Adrenal gland (tissue), 12 donors: ENCODE data around the gene RNF223. TPM values are rescaled to one million over a fixed set of nuclear protein-coding genes. Genes with fewer than 3 reads are reported as not detected.

Source experiments
- DNase-seq, 7 donors: peaks; one replicate each; pipeline ENCODE4 v3.0.0-alpha.2; 2019 to 2020
- H3K27ac ChIP-seq, 5 donors: fragments of 200-600 bp; sonication (generic) in 4 of 5; 1 replicate in 3 of 5; 2 replicates in 2 of 5; pipeline versions ENCODE4 v1.5.1 to v1.8.0; 2016 to 2020; ENCODE audit warnings: mild to moderate bottlenecking in 1 of 5
- H3K27me3 ChIP-seq: fragments of 200-600 bp; 2 replicates; pipeline ENCODE4 v1.8.0; 2021
- H3K36me3 ChIP-seq, 2 donors: fragments of 200-600 bp; replicated peaks in 1 of 2; 1 replicate in 1 of 2; 2 replicates in 1 of 2; pipeline versions ENCODE4 v1.5.1 to v1.8.0; 2018 to 2022
- H3K4me1 ChIP-seq, 2 donors: fragments of 200-600 bp; replicated peaks in 1 of 2; 1 replicate in 1 of 2; 2 replicates in 1 of 2; pipeline versions ENCODE4 v1.5.1 to v1.8.0; 2018 to 2021
- H3K4me3 ChIP-seq, 4 donors: fragments of 200-600 bp; sonication (generic) in 3 of 4; one replicate each; pipeline ENCODE4 v1.5.1; 2016 to 2018
- H3K9me3 ChIP-seq, 3 donors: fragments of 200-600 bp; sonication (generic) in 1 of 3; replicated peaks in 1 of 3; 1 replicate in 2 of 3; 2 replicates in 1 of 3; pipeline versions ENCODE4 v1.5.1 to v1.8.0; 2016 to 2021
- POLR2A ChIP-seq, 2 donors: fragments of 450-650 bp; IDR thresholded peaks; one replicate each; pipeline ENCODE4 v1.6.1; 2017; ENCODE audit warnings: antibody characterized with exemption in 2 of 2, mild to moderate bottlenecking in 2 of 2, moderate library complexity in 1 of 2
- WGBS, 4 donors: extraction: QIAGEN DNeasy Blood & Tissue Kit in 2 of 4; methylation state at CpG; one replicate each; pipeline versions ENCODE4 v1.1.5 to v1.1.7; 2013 to 2017; 5-methylcytosine and 5-hydroxymethylcytosine counted together
- intact Hi-C, 2 donors: fragments of 100-400 bp; cut with DNase I; formaldehyde crosslinking; loops; one replicate each; pipeline versions ENCODE4 v1.14.1 to v1.15.0; 2022 to 2023
- polyA plus RNA-seq, 3 donors: library from polyadenylated mRNA; stranded (reverse); fragments of 200-250 nt in 2 of 3; fragments of 350-450 nt in 1 of 3; fragmentation: Illumina TruSeq in 1 of 3; extraction: RNeasy Lipid Tissue Mini Kit (QIAGEN cat#74804) in 1 of 3; gene quantifications; one replicate each; pipeline ENCODE4 v1.2.3, GENCODE V29; 2013 to 2014
- total RNA-seq, 9 donors: library from RNA; depleted of rRNA in 4 of 9; stranded (reverse); fragments of >200 nt in 4 of 9; fragments of 120-200 nt in 1 of 9; fragmentation: NEBNext Ultra II Directional in 1 of 9; extraction: Animal tissue kit (Norgen Biotek cat#: 25700) in 1 of 9; gene quantifications; one replicate each; pipeline versions ENCODE4 v1.1.0 to v1.2.4, GENCODE V29; 2013 to 2023
- TF ChIP-seq, protein P1 (sequence below), 6 experiments: fragments of 450-650 bp in 4 of 6; fragments of 200-600 bp in 2 of 6; sonication (generic) in 1 of 6; IDR thresholded peaks; 1 replicate in 5 of 6; 2 replicates in 1 of 6; pipeline versions ENCODE4 v1.5.1 to v1.8.0; 2016 to 2021; ENCODE audit warnings: antibody characterized with exemption in 6 of 6, mild to moderate bottlenecking in 2 of 6, moderate library complexity in 1 of 6
- donor health status: healthy with polysubstance abuse.
- donor health status: Bipolar disorder and iron deficiency.
- donor health status: DM: yes; HTN: yes; CAD: no.
- donor health status: DM: no; HTN: no; CAD: no.
- donor health status: DM: no; HTN: no; CAD: no.
- donor health status: DM: yes; HTN: yes; CAD: no.

Gene RNF223
- total and polyA plus RNA-seq, 12 donors: 0.03 TPM; not detected in 11

DNA sequence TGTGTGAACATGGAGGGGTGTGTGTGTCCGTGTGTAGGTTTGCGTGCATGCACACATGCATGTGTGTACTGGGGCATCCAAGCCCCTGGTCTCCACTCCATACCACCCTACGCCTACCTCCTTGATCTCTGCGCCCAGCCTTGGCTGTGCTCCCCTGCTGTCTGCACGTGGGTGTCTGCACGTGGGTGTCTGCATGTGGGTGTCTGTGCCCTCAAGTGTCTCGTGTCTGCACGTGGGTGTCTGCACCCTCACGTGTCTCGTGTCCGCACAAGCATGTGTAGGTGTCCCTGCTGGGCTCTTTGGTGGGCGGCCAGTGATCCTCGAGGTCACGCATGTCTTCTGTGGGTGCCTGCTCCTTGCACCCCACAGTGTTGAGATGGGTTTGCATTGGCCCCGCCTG is 21.1 kb downstream of the RNF223 start:
- Histone ChIP-seq H3K27me3 (peaks cover 9% of the 10 kb centered on the region), H3K4me3 (no peak overlapping the region), H3K4me1 (no peaks in the 10 kb centered on the region), H3K9me3 (no peaks in the 10 kb centered on the region), H3K27ac (no peak overlapping the region), H3K36me3 (no peaks in the 10 kb centered on the region)
- WGBS, 4 donors: 85 to 91% (median 87%) methylated on average over 9 to 15 of the region's 15 CpGs
- intact Hi-C loops: no loop called here
- no peak for DNase-seq
- TF ChIP-seq, protein P1, sequence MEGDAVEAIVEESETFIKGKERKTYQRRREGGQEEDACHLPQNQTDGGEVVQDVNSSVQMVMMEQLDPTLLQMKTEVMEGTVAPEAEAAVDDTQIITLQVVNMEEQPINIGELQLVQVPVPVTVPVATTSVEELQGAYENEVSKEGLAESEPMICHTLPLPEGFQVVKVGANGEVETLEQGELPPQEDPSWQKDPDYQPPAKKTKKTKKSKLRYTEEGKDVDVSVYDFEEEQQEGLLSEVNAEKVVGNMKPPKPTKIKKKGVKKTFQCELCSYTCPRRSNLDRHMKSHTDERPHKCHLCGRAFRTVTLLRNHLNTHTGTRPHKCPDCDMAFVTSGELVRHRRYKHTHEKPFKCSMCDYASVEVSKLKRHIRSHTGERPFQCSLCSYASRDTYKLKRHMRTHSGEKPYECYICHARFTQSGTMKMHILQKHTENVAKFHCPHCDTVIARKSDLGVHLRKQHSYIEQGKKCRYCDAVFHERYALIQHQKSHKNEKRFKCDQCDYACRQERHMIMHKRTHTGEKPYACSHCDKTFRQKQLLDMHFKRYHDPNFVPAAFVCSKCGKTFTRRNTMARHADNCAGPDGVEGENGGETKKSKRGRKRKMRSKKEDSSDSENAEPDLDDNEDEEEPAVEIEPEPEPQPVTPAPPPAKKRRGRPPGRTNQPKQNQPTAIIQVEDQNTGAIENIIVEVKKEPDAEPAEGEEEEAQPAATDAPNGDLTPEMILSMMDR (IDR thresholded peaks at IDR 0.05): no peak
- no peak for TF ChIP-seq POLR2A (IDR thresholded peaks at IDR 0.05)

DNA sequence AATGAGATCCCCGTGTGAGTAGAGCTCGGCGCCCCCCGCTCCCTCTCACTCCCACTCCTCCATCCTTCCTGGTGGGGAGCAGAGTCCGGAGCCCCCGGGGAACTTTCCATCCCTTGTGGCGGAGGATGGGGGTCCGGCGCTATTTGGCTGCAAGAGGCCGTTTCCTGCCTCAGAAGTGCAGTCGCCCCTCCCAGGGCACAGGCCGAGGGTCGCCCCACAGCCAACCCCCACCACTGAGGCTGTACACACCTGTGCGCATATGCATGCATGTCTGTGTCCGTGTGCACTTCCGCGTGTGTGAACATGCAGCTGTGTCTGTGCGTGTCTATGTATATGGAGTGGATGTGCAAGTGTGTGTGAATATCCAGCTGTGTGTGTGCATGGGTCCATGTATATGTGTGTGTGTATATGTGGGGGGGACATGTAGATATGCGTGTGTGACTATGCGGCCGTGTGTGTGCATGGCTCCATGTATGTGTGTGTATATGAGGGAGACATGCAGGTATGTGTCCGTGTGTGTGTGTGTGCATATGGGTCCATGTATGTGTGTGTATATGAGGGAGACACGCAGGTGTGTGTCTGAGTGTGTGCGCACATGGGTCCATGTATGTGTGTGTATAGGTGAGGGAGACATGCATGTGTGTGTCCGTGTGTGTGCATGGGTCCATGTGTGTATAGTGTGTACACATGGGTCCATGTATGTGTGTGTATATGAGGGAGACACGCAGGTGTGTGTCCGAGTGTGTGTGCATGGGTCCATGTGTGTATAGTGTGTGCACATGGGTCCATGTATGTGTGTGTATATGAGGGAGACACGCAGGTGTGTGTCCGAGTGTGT is 21.9 kb downstream of the RNF223 start:
- Histone ChIP-seq H3K9me3 (no peaks in the 10 kb centered on the region), H3K4me1 (no peaks in the 10 kb centered on the region), H3K36me3 (no peaks in the 10 kb centered on the region), H3K4me3 (no peak overlapping the region), H3K27me3 (peaks cover 7% of the 10 kb centered on the region), H3K27ac (no peak overlapping the region)
- intact Hi-C loops: no loop called here
- 86 to 92% (median 90%) methylated on average over 19 to 29 of the region's 29 CpGs for WGBS, 4 donors
- no peak for DNase-seq
- TF ChIP-seq, protein P1 (IDR thresholded peaks at IDR 0.05): no peak
- no peak for TF ChIP-seq POLR2A (IDR thresholded peaks at IDR 0.05)

DNA sequence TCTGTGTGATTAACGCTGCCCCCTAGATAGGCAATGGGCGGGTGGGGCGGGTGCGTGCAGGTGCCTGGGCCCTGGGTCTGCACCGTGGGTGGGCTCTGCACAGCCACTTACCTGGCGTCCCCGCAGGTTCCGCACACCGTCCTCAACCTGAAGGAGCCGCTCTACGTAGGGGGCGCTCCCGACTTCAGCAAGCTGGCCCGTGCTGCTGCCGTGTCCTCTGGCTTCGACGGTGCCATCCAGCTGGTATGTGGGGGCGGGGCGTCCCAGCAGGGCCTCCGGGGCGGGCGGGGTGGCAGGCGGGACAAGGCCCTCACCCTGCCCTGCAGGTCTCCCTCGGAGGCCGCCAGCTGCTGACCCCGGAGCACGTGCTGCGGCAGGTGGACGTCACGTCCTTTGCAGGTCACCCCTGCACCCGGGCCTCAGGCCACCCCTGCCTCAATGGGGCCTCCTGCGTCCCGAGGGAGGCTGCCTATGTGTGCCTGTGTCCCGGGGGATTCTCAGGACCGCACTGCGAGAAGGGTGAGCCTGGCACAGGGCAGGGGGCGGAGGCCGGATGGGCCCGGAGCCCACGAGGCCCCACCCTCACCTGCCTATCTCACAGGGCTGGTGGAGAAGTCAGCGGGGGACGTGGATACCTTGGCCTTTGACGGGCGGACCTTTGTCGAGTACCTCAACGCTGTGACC is 22.8 kb downstream of the RNF223 start:
- no peak overlapping the region for H3K4me3 ChIP-seq
- no peaks in the 10 kb centered on the region for H3K9me3 ChIP-seq
- DNase-seq: no peak
- intact Hi-C loops: no loop called here
- no peaks in the 10 kb centered on the region for H3K36me3 ChIP-seq
- no peak for TF ChIP-seq POLR2A (IDR thresholded peaks at IDR 0.05)
- TF ChIP-seq, protein P1 (IDR thresholded peaks at IDR 0.05): no peak
- WGBS, 4 donors: 85 to 91% (median 89%) methylated on average over 12 to 46 of the region's 46 CpGs
- no peak overlapping the region for H3K27ac ChIP-seq
- no peaks in the 10 kb centered on the region for H3K27me3 ChIP-seq
- H3K4me1 ChIP-seq: no peaks in the 10 kb centered on the region

DNA sequence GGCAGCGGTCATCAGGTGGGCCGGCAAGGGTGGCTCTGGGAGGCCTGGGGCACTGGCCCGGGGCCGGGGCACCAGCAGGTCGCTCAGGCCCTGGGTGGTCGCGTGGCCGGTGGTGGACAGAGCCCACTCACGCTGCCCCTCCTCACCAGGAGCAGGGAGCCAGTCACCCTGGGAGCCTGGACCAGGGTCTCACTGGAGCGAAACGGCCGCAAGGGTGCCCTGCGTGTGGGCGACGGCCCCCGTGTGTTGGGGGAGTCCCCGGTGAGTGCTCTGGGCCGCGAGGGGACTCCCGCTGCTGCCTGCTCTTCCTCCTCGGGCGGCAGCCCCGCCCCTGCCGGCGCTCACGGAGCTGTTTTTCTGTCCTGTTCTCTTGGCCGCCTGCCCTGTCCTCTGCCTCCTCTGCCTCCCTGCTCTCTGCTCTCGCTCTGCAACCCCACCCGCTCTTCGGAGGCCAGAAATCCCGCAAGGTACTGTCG is 23.5 kb downstream of the RNF223 start:
- no peak for TF ChIP-seq POLR2A (IDR thresholded peaks at IDR 0.05)
- TF ChIP-seq, protein P1 (IDR thresholded peaks at IDR 0.05): no peak
- Histone ChIP-seq H3K4me1 (no peaks in the 10 kb centered on the region), H3K27ac (no peak overlapping the region), H3K4me3 (no peak overlapping the region), H3K9me3 (no peaks in the 10 kb centered on the region), H3K27me3 (no peaks in the 10 kb centered on the region), H3K36me3 (no peaks in the 10 kb centered on the region)
- no peak for DNase-seq
- 87 to 92% (median 90%) methylated on average over 18 to 32 of the region's 32 CpGs for WGBS, 4 donors
- intact Hi-C loops: no loop called here
